HEK293T (cell line): ENCODE data around the gene BSPRY.

Experiments
- CTCF ChIA-PET: fragments of 350-600 bp; formaldehyde crosslinking; extraction: SDS; loops from one replicate; lab custom pipeline; 2021; ENCODE audit warnings: antibody characterized with exemption, inconsistent platforms; lab: Yijun Ruan, JAX
- POLR2A ChIA-PET: fragments of 350-600 bp; formaldehyde crosslinking; extraction: SDS; loops from one replicate; lab custom pipeline; 2020; ENCODE audit warnings: antibody characterized with exemption, inconsistent platforms; lab: Yijun Ruan, JAX
- DNase-seq: peaks from one replicate; pipeline ENCODE4 v3.0.0; 2012; ENCODE audit warnings: mixed read lengths; ENCODE audit errors: extremely low spot score
- ARNT ChIP-seq: fragments of 450-650 bp; IDR thresholded peaks from 2 replicates; pipeline ENCODE4 v1.6.1; 2017; ENCODE audit warnings: mild to moderate bottlenecking
- BHLHE40 ChIP-seq: fragments of 450-650 bp; IDR thresholded peaks from 2 replicates; pipeline ENCODE4 v1.6.1; 2016; ENCODE audit warnings: mild to moderate bottlenecking, moderate library complexity, borderline replicate concordance
- CTBP1 ChIP-seq: fragments of 450-650 bp; IDR thresholded peaks from 2 replicates; pipeline ENCODE4 v1.6.1; 2016; ENCODE audit warnings: borderline replicate concordance
- ELF4 ChIP-seq: fragments of 450-650 bp; IDR thresholded peaks from 2 replicates; pipeline ENCODE4 v1.6.1; 2017; ENCODE audit warnings: antibody characterized with exemption
- FOXA1 ChIP-seq: fragments of 450-650 bp; IDR thresholded peaks from 2 replicates; pipeline ENCODE4 v1.6.1; 2016; ENCODE audit warnings: mild to moderate bottlenecking
- FOXK2 ChIP-seq: fragments of 450-650 bp; IDR thresholded peaks from 2 replicates; pipeline ENCODE4 v1.6.1; 2016; ENCODE audit warnings: mild to moderate bottlenecking
- FOXM1 ChIP-seq: fragments of 450-650 bp; IDR thresholded peaks from 2 replicates; pipeline ENCODE4 v1.6.1; 2017; ENCODE audit warnings: mild to moderate bottlenecking, borderline replicate concordance
- HDGF ChIP-seq: fragments of 450-650 bp; IDR thresholded peaks from 2 replicates; pipeline ENCODE4 v1.6.1; 2017; ENCODE audit warnings: antibody characterized with exemption, borderline replicate concordance
- L3MBTL2 ChIP-seq: fragments of 450-650 bp; conservative IDR thresholded peaks from 2 replicates; pipeline ENCODE4 v1.6.1; 2016; ENCODE audit warnings: mild to moderate bottlenecking
- LEF1 ChIP-seq: fragments of 450-650 bp; IDR thresholded peaks from 2 replicates; pipeline ENCODE4 v1.6.1; 2017; ENCODE audit warnings: mild to moderate bottlenecking, borderline replicate concordance
- NFRKB ChIP-seq: fragments of 450-650 bp; IDR thresholded peaks from 2 replicates; pipeline ENCODE4 v1.6.1; 2016; ENCODE audit warnings: mild to moderate bottlenecking, moderate library complexity
- PKNOX1 ChIP-seq: fragments of 450-650 bp; IDR thresholded peaks from 2 replicates; pipeline ENCODE4 v1.6.1; 2016
- SP1 ChIP-seq: fragments of 450-650 bp; IDR thresholded peaks from 2 replicates; pipeline ENCODE4 v1.6.1; 2017
- SUZ12 ChIP-seq: fragments of 450-650 bp; IDR thresholded peaks from 2 replicates; pipeline ENCODE4 v1.6.1; 2016; ENCODE audit warnings: mild to moderate bottlenecking
- TARDBP ChIP-seq: fragments of 450-650 bp; IDR thresholded peaks from 2 replicates; pipeline ENCODE4 v1.6.1; 2016
- ZNF384 ChIP-seq: fragments of 450-650 bp; IDR thresholded peaks from 2 replicates; pipeline ENCODE4 v1.6.1; 2016

BSPRY gene

GRCh38 chr9:113352006-113352405 is 2.7 kb downstream of the BSPRY start:
- DNase-seq: no peak
- ChIA-PET CTCF (no interaction called here), POLR2A (interaction anchor here (0.9 to 3.9 kb wide), 3 partner anchors 12 to 58 kb away, joined by 3 to 25 read pairs (median 3); partner anchors contain the start of genes C9orf43, HDHD3, POLE3 and WDR31)
- TF ChIP-seq SP1 (no peak), SUZ12 (no peak), FOXM1 (no peak)

GRCh38 chr9:113352411-113352810 is 3.1 kb downstream of the BSPRY start:
- POLR2A ChIA-PET: interaction anchor here (0.9 to 1.3 kb wide), 2 partner anchors 25 to 58 kb away, joined by 3 read pairs; partner anchors contain the start of genes C9orf43, HDHD3 and POLE3

GRCh38 chr9:113355040-113355596 is 5.8 kb downstream of the BSPRY start:
- TF ChIP-seq ELF4 (no peak), FOXM1 (no peak), L3MBTL2 (no peak), NFRKB (no peak), BHLHE40 (no peak), SUZ12 (no peak)
- CTCF ChIA-PET: no interaction called here
- POLR2A ChIA-PET: interaction anchor here (1.1 kb wide), 1 partner anchor 15 kb away, joined by 3 read pairs; the partner anchor contains the start of gene WDR31
- DNase-seq: no peak

More at GRCh38 chr9:113352411-113352810, 3.1 kb downstream of the BSPRY start:
- no peak for DNase-seq
- no peak for TF ChIP-seq BHLHE40
- TF ChIP-seq FOXM1: no peak
- TF ChIP-seq ZNF384: no peak
- TF ChIP-seq NFRKB: no peak
- TF ChIP-seq L3MBTL2: no peak
- no peak for TF ChIP-seq TARDBP
- no peak for TF ChIP-seq FOXK2
- TF ChIP-seq PKNOX1: no peak
- TF ChIP-seq HDGF: no peak
- no peak for TF ChIP-seq ELF4
- TF ChIP-seq FOXA1: no peak
- no peak for TF ChIP-seq LEF1
- no peak for TF ChIP-seq ARNT
- no peak for TF ChIP-seq CTBP1
- no peak for TF ChIP-seq SP1
- no peak for TF ChIP-seq SUZ12
- CTCF ChIA-PET: no interaction called here

GRCh38 chr9:113356686-113357292 is 7.4 kb downstream of the BSPRY start:
- POLR2A ChIA-PET: interaction anchor here (1.7 kb wide), 1 partner anchor 17 kb away, joined by 9 read pairs; the partner anchor contains the start of gene WDR31
- no peak for DNase-seq
- CTCF ChIA-PET: interaction anchor here (0.6 kb wide), 1 partner anchor 49 kb away, joined by 3 read pairs; no protein-coding TSS in a partner anchor
- TF ChIP-seq L3MBTL2 (no peak), BHLHE40 (no peak), CTBP1 (no peak), HDGF (no peak), FOXK2 (no peak), ELF4 (no peak), FOXA1 (no peak), ARNT (no peak), LEF1 (no peak), ZNF384 (no peak), FOXM1 (no peak), SUZ12 (no peak), PKNOX1 (no peak), SP1 (no peak), NFRKB (no peak), TARDBP (no peak)

- DNase-seq: no peak
- ChIA-PET CTCF (no interaction called here), POLR2A (no interaction called here)
- TF ChIP-seq CTBP1 (no peak), LEF1 (no peak), BHLHE40 (no peak), NFRKB (no peak), L3MBTL2 (no peak), ZNF384 (no peak), FOXK2 (no peak), SUZ12 (no peak), ELF4 (no peak), ARNT (no peak), TARDBP (no peak), SP1 (no peak), FOXA1 (no peak), FOXM1 (no peak), HDGF (no peak), PKNOX1 (no peak)
Measured at GRCh38 chr9:113359385-113359784, 10.0 kb downstream of the BSPRY start.
